ENCODE data around the gene CD300LB.
"Not testable (repeated sequence)": the region's sequence is repeated elsewhere in the genome, so short reads cannot be mapped to it uniquely, and the experiment has no call there.

Gene CD300LB

DNA sequence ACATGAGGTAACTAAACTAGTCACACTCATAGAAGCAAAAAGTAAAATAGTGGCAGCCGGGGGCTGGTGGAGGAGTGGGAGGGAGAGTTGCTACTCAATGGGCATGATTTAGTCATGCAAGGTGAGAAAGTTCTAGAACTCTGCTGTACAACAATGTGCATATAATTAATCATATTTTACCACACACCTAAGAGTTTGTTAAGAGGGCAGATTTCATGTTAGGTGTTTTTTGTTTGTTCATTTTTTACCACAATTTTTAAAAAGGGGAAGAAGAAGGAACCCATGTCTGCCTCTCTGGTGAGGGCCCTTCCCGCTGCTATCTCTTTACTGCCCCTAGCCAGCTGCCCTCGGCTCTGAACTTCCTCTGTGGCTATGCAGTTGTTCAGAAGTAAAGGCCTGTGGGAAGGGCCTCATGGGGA, 11.2 kb downstream of the CD300LB start:
- H3K9me3 ChIP-seq (ENCODE audit: insufficient read depth, low read depth, low read length), result no peaks in the 10 kb centered on the region
- no peaks in the 10 kb centered on the region for H3F3A ChIP-seq (ENCODE audit: low read depth)
- no peaks in the 10 kb centered on the region for H3K79me2 ChIP-seq (ENCODE audit: insufficient read depth, low read length)
- no peak overlapping the region for H3K4me3 ChIP-seq (ENCODE audit: low read length, poor library complexity, severe bottlenecking)
- no peaks in the 10 kb centered on the region for H3K27me3 ChIP-seq (ENCODE audit: insufficient read depth, low read length, poor library complexity, severe bottlenecking)
- no peaks in the 10 kb centered on the region for H3K4me1 ChIP-seq (ENCODE audit: insufficient read depth, low read length, poor library complexity, severe bottlenecking)
- H3K36me3 ChIP-seq (ENCODE audit: insufficient read depth, low read length), result no peaks in the 10 kb centered on the region
- no peaks in the 10 kb centered on the region for H3K9me2 ChIP-seq (replicated peaks; ENCODE audit: low read depth, low read length)
- no peak overlapping the region for H3K4me2 ChIP-seq (ENCODE audit: low read depth, low read length, poor library complexity, severe bottlenecking)
- H2AFZ ChIP-seq (ENCODE audit: low read length), result no peak overlapping the region
- no peak overlapping the region for H3K9ac ChIP-seq (ENCODE audit: low read depth, low read length, poor library complexity, severe bottlenecking)
- no peaks in the 10 kb centered on the region for H4K20me1 ChIP-seq (ENCODE audit: insufficient read depth, low read length, poor library complexity, severe bottlenecking)
- TF ChIP-seq EZH2phosphoT487 (IDR thresholded peaks at IDR 0.05; ENCODE audit: borderline replicate concordance), result no peak
- TF ChIP-seq, protein P1, sequence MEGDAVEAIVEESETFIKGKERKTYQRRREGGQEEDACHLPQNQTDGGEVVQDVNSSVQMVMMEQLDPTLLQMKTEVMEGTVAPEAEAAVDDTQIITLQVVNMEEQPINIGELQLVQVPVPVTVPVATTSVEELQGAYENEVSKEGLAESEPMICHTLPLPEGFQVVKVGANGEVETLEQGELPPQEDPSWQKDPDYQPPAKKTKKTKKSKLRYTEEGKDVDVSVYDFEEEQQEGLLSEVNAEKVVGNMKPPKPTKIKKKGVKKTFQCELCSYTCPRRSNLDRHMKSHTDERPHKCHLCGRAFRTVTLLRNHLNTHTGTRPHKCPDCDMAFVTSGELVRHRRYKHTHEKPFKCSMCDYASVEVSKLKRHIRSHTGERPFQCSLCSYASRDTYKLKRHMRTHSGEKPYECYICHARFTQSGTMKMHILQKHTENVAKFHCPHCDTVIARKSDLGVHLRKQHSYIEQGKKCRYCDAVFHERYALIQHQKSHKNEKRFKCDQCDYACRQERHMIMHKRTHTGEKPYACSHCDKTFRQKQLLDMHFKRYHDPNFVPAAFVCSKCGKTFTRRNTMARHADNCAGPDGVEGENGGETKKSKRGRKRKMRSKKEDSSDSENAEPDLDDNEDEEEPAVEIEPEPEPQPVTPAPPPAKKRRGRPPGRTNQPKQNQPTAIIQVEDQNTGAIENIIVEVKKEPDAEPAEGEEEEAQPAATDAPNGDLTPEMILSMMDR (conservative IDR thresholded peaks at IDR 0.05; ENCODE audit: low read length), result no peak

DNA sequence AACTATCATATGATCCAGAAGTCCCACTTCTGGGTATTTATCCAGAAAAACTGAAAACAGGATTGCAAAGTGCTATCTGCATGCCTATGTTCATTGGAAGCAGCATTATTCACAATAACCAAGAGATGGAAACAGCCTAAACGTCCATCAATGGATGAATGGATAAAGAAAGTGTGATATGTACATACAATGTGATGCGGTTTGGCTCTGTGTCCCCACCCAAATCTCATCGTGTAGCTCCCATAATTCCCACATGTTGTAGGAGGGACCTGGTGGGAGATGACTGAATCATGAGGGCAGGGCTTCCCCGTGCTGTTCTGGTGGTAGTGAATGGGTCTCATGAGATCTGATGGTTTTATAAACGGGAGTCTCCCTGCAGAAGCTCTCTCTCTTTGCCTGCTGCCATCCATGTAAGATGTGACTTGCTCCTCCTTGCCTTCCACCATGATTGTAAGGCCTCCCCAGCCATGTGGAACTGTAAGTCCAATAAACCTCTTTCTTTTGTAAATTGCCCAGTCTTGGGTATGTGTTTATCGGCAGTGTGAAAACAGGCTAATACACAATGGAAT, 12.8 kb downstream of the CD300LB start:
- H3K9me2 ChIP-seq (replicated peaks; ENCODE audit: low read depth, low read length); H3K27me3 ChIP-seq (ENCODE audit: insufficient read depth, low read length, poor library complexity, severe bottlenecking); H3K9ac ChIP-seq (ENCODE audit: low read depth, low read length, poor library complexity, severe bottlenecking); H3F3A ChIP-seq (ENCODE audit: low read depth); H3K9me3 ChIP-seq (ENCODE audit: insufficient read depth, low read depth, low read length); H3K79me2 ChIP-seq (ENCODE audit: insufficient read depth, low read length); H2AFZ ChIP-seq (ENCODE audit: low read length); H3K36me3 ChIP-seq (ENCODE audit: insufficient read depth, low read length); H3K4me1 ChIP-seq (ENCODE audit: insufficient read depth, low read length, poor library complexity, severe bottlenecking); H3K4me3 ChIP-seq (ENCODE audit: low read length, poor library complexity, severe bottlenecking); H4K20me1 ChIP-seq (ENCODE audit: insufficient read depth, low read length, poor library complexity, severe bottlenecking); H3K4me2 ChIP-seq (ENCODE audit: low read depth, low read length, poor library complexity, severe bottlenecking): not testable (repeated sequence)

DNA sequence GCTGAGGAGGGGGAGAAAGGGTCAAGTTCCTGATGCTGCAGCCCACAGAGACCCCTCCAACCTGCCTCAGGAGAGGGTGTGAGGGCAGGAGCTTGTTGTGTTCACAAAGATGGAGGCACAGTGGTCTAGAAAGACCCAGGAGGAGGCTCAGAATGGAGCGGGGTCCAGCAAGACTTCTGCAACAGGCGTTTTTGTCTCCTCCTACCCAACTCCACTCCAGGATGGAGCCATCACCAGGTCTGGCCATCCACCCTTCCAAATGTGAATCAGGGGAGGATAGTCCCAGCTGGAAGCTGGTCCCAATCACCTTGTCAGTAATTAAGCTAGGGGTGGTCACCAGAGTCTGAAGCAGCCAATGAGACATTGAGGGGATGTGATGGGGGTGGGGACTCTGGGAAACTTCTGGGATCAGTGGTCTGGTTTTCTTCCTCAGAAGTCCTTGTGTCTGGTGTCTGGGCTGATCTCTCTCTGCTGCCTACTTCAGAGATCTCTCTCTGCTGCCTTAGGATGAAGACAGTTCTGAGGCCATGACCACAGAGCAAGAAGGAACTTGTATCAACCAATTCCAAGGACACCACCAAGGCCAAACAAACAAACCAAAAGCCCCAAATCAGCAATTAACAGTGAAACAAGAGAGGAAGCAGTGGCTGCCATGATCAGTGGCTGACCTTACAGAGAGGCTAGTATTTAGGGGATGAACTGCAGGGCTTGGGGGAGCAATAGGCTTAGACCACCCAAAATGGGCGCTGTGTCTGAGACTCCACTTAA, 14.5 kb downstream of the CD300LB start:
- H3K4me3 ChIP-seq (ENCODE audit: low read length, poor library complexity, severe bottlenecking), result no peak overlapping the region
- no peak overlapping the region for H2AFZ ChIP-seq (ENCODE audit: low read length)
- H3K36me3 ChIP-seq (ENCODE audit: insufficient read depth, low read length), result no peaks in the 10 kb centered on the region
- no peak overlapping the region for H3K9ac ChIP-seq (ENCODE audit: low read depth, low read length, poor library complexity, severe bottlenecking)
- no peaks in the 10 kb centered on the region for H3K79me2 ChIP-seq (ENCODE audit: insufficient read depth, low read length)
- no peaks in the 10 kb centered on the region for H4K20me1 ChIP-seq (ENCODE audit: insufficient read depth, low read length, poor library complexity, severe bottlenecking)
- peaks cover 3% of the 10 kb centered on the region; the same call in 1 of the 2 replicates for H3K9me3 ChIP-seq (ENCODE audit: insufficient read depth, low read depth, low read length)
- no peak overlapping the region for H3K4me2 ChIP-seq (ENCODE audit: low read depth, low read length, poor library complexity, severe bottlenecking)
- no peaks in the 10 kb centered on the region for H3K4me1 ChIP-seq (ENCODE audit: insufficient read depth, low read length, poor library complexity, severe bottlenecking)
- H3K27me3 ChIP-seq (ENCODE audit: insufficient read depth, low read length, poor library complexity, severe bottlenecking), result no peaks in the 10 kb centered on the region
- TF ChIP-seq, protein P1 (conservative IDR thresholded peaks at IDR 0.05; ENCODE audit: low read length), result no peak
- no peak for TF ChIP-seq EZH2phosphoT487 (IDR thresholded peaks at IDR 0.05; ENCODE audit: borderline replicate concordance)
- no peaks in the 10 kb centered on the region for H3F3A ChIP-seq (ENCODE audit: low read depth)
- no peaks in the 10 kb centered on the region for H3K9me2 ChIP-seq (replicated peaks; ENCODE audit: low read depth, low read length)
